RWPE1 (cell line): ENCODE results near the gene OVCH2.

Experiments
- CTCF ChIA-PET: fragments of 350-600 bp; sonication (Branson Sonifier 250); formaldehyde crosslinking; extraction: SDS; loops from one replicate; lab custom pipeline; 2021; lab: Yijun Ruan, JAX
- POLR2A ChIA-PET: fragments of 400-600 bp; formaldehyde crosslinking; extraction: SDS; loops from one replicate; lab custom pipeline; 2020; ENCODE audit warnings: antibody characterized with exemption; ENCODE audit not compliant: low non-redundant PET; lab: Yijun Ruan, JAX
- DNase-seq: peaks from one replicate; pipeline ENCODE4 v3.0.0; 2012; ENCODE audit warnings: low spot score
- H3K27ac ChIP-seq: fragments of 450-650 bp; 2 replicates; pipeline ENCODE4 v1.5.1; 2017
- CTCF ChIP-seq: fragments of 450-650 bp; conservative IDR thresholded peaks from 2 replicates; pipeline ENCODE4 v1.5.1; 2017; ENCODE audit warnings: low read depth, mild to moderate bottlenecking

OVCH2 gene

DNA sequence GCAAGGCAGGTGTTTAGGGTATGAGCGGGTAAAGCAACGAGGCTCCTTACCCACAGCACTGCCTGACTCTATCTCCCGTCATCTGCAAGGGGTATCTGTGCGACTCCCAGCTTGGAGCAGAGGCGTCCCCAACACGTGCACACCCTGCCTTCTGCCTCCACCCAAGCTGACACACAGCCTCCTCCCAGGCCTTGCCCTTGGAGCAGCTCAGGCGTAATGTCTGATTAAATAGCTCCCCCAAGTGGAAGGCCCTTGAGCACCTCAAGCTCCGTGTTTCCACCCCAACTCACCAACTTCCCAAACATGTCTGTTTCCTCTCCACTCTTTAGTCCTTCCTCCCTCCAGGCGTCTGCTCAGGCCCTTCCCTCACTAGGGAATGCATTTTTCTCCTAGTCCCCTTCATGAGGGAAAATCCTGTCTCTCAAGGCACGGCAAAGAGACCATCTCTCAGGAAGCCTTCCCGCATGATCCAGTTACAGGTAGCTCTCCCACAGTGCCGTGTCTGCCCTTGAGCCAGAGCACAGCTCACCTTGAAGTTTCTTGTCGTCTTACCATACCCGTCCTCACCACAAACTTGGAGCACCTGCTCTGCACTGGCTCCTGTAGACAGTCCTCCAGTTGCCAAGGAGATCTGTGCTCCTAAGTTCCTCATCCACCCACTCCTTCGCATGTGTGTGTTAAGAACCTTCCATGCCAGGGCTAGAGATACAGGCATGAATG is 48.8 kb downstream of the OVCH2 start:
- POLR2A ChIA-PET = interaction anchor here (0.8 to 1.2 kb wide), 2 partner anchors 82 to 86 kb away, joined by 3 to 4 read pairs; no protein-coding TSS in a partner anchor
- peak; percentile 60 for DNase-seq
- no peak overlapping the region for H3K27ac ChIP-seq
- TF ChIP-seq CTCF = peak; percentile 37
- CTCF ChIA-PET = interaction anchor here (0.6 to 4.2 kb wide), 15 partner anchors 8 to 559 kb away, joined by 3 to 69 read pairs (median 3); partner anchors contain the start of gene PPFIBP2

GRCh38 chr11:7656704-7657103 is 49.6 kb downstream of the OVCH2 start:
- POLR2A ChIA-PET = interaction anchor here (0.8 to 1.2 kb wide), 2 partner anchors 81 to 85 kb away, joined by 3 to 4 read pairs; no protein-coding TSS in a partner anchor

GRCh38 chr11:7655253-7656217 is 50.7 kb downstream of the OVCH2 start:
- no peak for DNase-seq
- POLR2A ChIA-PET = no interaction called here
- no peak overlapping the region for H3K27ac ChIP-seq
- CTCF ChIA-PET = interaction anchor here (1.1 to 4.2 kb wide), 3 partner anchors 10 to 303 kb away, joined by 3 to 69 read pairs (median 3); no protein-coding TSS in a partner anchor
- TF ChIP-seq CTCF = no peak

More at GRCh38 chr11:7656704-7657103, 49.6 kb downstream of the OVCH2 start:
- no peak overlapping the region for H3K27ac ChIP-seq
- no peak for TF ChIP-seq CTCF
- CTCF ChIA-PET = interaction anchor here (0.6 to 4.2 kb wide), 12 partner anchors 14 to 558 kb away, joined by 3 to 69 read pairs (median 3); partner anchors contain the start of gene PPFIBP2
- DNase-seq = no peak

DNA sequence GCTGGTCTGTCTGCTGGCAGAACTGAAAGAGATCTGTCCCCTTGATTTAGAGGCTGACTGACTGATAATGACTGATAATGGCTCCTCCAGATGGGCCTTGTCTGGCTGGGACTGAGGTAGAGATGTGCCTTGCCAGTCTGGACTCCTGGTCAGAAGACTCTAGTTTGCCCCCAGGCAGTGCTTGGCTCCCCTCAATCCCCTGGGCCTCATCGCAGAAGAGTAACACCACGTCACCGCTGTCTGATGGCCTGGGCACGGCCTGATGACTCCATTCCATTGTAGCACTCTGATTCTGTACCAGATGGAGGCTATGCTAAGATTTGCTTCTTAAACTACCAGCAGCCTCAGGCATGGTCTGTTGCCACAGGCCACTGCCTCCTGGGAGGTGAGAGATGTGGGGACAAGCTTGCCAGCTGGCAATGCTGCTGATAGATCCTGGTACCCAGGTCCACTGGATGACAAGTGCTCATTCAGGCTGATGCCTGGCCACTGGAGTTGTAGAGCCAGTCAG is 52.0 kb downstream of the OVCH2 start:
- DNase-seq = no peak
- POLR2A ChIA-PET = no interaction called here
- H3K27ac ChIP-seq = no peak overlapping the region
- CTCF ChIA-PET = interaction anchor here (0.6 to 4.2 kb wide), 2 partner anchors 82 to 205 kb away, joined by 4 to 69 read pairs; no protein-coding TSS in a partner anchor
- TF ChIP-seq CTCF = no peak

DNA sequence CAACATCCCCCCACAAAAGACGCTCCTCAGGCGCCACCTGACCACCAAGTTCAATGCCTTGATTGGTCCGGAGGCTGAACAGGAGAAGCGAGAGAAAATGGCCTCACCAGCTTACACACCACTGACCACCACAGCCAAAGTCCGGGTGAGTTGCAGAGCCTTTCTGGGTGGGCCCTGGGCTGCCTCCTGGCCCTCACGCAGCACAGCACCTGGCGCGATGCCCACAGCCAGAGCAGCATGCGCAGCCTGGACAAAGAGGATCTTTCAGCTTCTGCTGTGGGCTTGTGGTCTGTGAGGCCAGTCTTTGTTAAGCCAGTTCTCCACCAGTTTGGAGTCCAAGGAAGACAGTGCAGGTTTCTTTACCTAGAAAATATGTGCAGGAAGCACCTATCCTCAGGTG is 54.6 kb downstream of the OVCH2 start:
- CTCF ChIA-PET = interaction anchor here (1.7 kb wide), 1 partner anchor 80 kb away, joined by 8 read pairs; no protein-coding TSS in a partner anchor

More for the DNA sequence above, 54.6 kb downstream of the OVCH2 start:
- POLR2A ChIA-PET = no interaction called here
- no peak overlapping the region for H3K27ac ChIP-seq
- TF ChIP-seq CTCF = no peak
- DNase-seq = no peak
